Right kidney (tissue), 1 donor: Measurements from ENCODE around the gene MBOAT1.

ENCODE experiments used
- DNase-seq: peaks from one replicate; pipeline ENCODE4 v3.0.0-alpha.2; 2016

Gene MBOAT1

GRCh38 chr6:20098267-20098876 is 113.9 kb downstream of the MBOAT1 start:
- no peak for DNase-seq

- no peak for DNase-seq
These were observed 115.7 kb downstream of the MBOAT1 start for GRCh38 chr6:20096536-20096935.

- no peak for DNase-seq
These were observed 116.8 kb downstream of the MBOAT1 start for GRCh38 chr6:20095436-20095835.

GRCh38 chr6:20092071-20092566 is 120.2 kb downstream of the MBOAT1 start:
- peak; percentile 39 for DNase-seq

GRCh38 chr6:20086992-20087391 is 125.3 kb downstream of the MBOAT1 start:
- no peak for DNase-seq

- no peak for DNase-seq
These were observed 126.5 kb downstream of the MBOAT1 start for GRCh38 chr6:20085817-20086216.

- DNase-seq, result no peak
These were observed 127.9 kb downstream of the MBOAT1 start for GRCh38 chr6:20084411-20084810.

GRCh38 chr6:20071998-20072397 is 140.3 kb downstream of the MBOAT1 start:
- no peak for DNase-seq

GRCh38 chr6:20070047-20070446 is 142.2 kb downstream of the MBOAT1 start:
- DNase-seq, result no peak

GRCh38 chr6:20069021-20069522 is 143.2 kb downstream of the MBOAT1 start:
- peak; percentile 26 for DNase-seq

- DNase-seq, result no peak
These were observed 143.8 kb downstream of the MBOAT1 start for GRCh38 chr6:20068421-20068988.

GRCh38 chr6:20061952-20062351 is 150.3 kb downstream of the MBOAT1 start:
- no peak for DNase-seq

GRCh38 chr6:20060252-20060651 is 152.0 kb downstream of the MBOAT1 start:
- no peak for DNase-seq

- DNase-seq, result no peak
These were observed 153.4 kb downstream of the MBOAT1 start for GRCh38 chr6:20058912-20059311.

- no peak for DNase-seq
These were observed 154.0 kb downstream of the MBOAT1 start for GRCh38 chr6:20058121-20058905.

GRCh38 chr6:20056350-20056992 is 155.8 kb downstream of the MBOAT1 start:
- DNase-seq, result peak; percentile 21

GRCh38 chr6:20055916-20056315 is 156.4 kb downstream of the MBOAT1 start:
- DNase-seq, result no peak
